Breast epithelium (tissue), 3 donors: ENCODE measurements around the gene OTUD5.

ENCODE experiments used
- POLR2A ChIP-seq: fragments of 450-650 bp; IDR thresholded peaks from one replicate; pipeline ENCODE4 v1.6.1; 2016; ENCODE audit warnings: antibody characterized with exemption, mild to moderate bottlenecking, moderate library complexity
- TF ChIP-seq, protein P1 (sequence below), 3 donors: fragments of 450-650 bp; IDR thresholded peaks; one replicate each; pipeline ENCODE4 v1.5.1; 2016 to 2017; ENCODE audit warnings: antibody characterized with exemption in 3 of 3, mild to moderate bottlenecking in 3 of 3, moderate library complexity in 3 of 3

- TF ChIP-seq POLR2A: no peak
- TF ChIP-seq, protein P1, sequence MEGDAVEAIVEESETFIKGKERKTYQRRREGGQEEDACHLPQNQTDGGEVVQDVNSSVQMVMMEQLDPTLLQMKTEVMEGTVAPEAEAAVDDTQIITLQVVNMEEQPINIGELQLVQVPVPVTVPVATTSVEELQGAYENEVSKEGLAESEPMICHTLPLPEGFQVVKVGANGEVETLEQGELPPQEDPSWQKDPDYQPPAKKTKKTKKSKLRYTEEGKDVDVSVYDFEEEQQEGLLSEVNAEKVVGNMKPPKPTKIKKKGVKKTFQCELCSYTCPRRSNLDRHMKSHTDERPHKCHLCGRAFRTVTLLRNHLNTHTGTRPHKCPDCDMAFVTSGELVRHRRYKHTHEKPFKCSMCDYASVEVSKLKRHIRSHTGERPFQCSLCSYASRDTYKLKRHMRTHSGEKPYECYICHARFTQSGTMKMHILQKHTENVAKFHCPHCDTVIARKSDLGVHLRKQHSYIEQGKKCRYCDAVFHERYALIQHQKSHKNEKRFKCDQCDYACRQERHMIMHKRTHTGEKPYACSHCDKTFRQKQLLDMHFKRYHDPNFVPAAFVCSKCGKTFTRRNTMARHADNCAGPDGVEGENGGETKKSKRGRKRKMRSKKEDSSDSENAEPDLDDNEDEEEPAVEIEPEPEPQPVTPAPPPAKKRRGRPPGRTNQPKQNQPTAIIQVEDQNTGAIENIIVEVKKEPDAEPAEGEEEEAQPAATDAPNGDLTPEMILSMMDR (IDR thresholded peaks at IDR 0.05): no peak
Observed at GRCh38 chrX:49003696-49004095, 46.3 kb upstream of the OTUD5 start.
